ENCODE measurements around the gene NFE2L3. TPM values are rescaled to one million over a fixed set of nuclear protein-coding genes. Genes with fewer than 3 reads are reported as not detected.
"Not testable (repeated sequence)": the region's sequence is repeated elsewhere in the genome, so short reads cannot be mapped to it uniquely, and the experiment has no call there.

The NFE2L3 gene
- total RNA-seq, 2 donors from 2014 or later, result 3.9 to 4.3 TPM

- H3K4me1 Mint-ChIP-seq, result peaks cover 1% of the 10 kb centered on the region
- H3K9me3 ChIP-seq (ENCODE audit: control insufficient read depth, low read length, poor library complexity, severe bottlenecking), result no peaks in the 10 kb centered on the region
- ATAC-seq (no peak), DNase-seq (no peak)
- peaks cover 3% of the 10 kb centered on the region for H3K36me3 Mint-ChIP-seq (ENCODE audit: low read depth)
- no peak overlapping the region for H3K27ac Mint-ChIP-seq
- peaks cover 18% of the 10 kb centered on the region for H3K27me3 Mint-ChIP-seq
- H3K4me3 Mint-ChIP-seq, result no peak overlapping the region
Measured at GRCh38 chr7:26135551-26135950, 16.4 kb upstream of the NFE2L3 start.

DNA sequence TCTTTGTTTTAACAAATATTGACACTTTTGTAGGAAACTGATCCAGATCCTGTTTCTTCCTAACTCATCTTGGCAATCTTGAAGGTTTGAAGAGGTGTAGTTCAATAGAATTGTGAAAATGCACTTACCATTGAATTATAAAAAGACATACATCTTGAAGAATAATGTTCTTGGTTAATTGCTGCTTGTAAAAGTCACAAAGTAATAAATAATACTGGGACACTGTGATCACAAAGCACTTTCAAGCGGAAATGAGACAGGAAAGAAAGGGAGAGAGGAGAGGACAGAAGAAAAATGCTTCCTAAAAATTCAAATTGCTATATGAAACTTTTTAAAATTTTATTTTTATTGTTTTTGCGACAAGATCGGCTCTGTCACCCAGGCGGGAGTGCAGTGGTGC is 15.2 kb upstream of the NFE2L3 start:
- H3K9me3 ChIP-seq (ENCODE audit: control insufficient read depth, low read length, poor library complexity, severe bottlenecking), result no peaks in the 10 kb centered on the region
- H3K27me3 Mint-ChIP-seq, result peaks cover 13% of the 10 kb centered on the region
- DNase-seq (no peak), ATAC-seq (no peak)
- H3K27ac Mint-ChIP-seq, result no peak overlapping the region
- no peak overlapping the region for H3K4me3 Mint-ChIP-seq
- no peaks in the 10 kb centered on the region for H3K4me1 Mint-ChIP-seq
- H3K36me3 Mint-ChIP-seq (ENCODE audit: low read depth), result peaks cover under 1% of the 10 kb centered on the region

DNA sequence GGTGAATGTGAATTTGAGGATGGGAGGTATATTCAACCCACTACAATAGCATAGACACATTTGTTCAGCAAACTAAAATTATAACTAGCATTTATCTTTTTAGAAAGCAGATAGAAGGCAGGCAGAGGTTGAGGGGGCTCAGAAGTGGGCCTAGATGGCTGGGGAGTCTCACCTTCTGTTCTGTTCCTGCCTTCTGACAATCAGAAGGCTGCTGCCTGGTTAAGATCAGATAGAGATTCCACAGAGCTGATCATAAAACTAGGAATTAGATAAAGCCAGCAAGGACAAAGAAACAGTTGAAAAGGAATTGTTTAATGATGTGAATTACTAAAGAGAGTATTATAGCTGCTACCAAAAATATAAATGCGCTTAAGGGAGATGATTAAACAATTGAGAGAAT is 11.6 kb upstream of the NFE2L3 start:
- H3K9me3 ChIP-seq (ENCODE audit: control insufficient read depth, low read length, poor library complexity, severe bottlenecking), result no peaks in the 10 kb centered on the region
- Mint-ChIP-seq H3K4me1 (peaks cover 2% of the 10 kb centered on the region), H3K4me3 (no peak overlapping the region), H3K27me3 (peaks cover 22% of the 10 kb centered on the region), H3K36me3 (ENCODE audit: low read depth) (no peaks in the 10 kb centered on the region), H3K27ac (no peak overlapping the region)
- no peak for ATAC-seq
- DNase-seq, result no peak

DNA sequence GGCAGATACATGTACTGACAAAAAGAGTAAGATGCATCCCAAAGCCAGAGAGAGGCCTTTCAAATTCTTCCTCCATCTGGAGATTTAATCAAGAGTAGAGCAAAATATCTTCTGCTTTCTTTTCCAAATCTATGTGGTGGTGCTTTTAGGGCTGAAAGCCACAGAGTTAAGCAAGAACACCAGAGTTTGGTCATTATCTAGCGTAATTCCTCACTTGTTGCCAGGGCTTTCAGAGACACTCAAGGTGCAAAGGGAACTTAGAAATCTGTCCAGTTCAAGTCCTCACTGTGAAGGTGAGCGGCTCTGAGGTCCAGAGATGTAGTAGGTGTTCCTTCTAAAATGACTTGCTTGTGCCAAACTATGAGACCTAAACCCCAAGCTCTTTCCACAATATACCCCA is 10.9 kb upstream of the NFE2L3 start:
- ATAC-seq, result no peak
- no peak overlapping the region for H3K27ac Mint-ChIP-seq
- H3K4me1 Mint-ChIP-seq, result peaks cover 2% of the 10 kb centered on the region
- H3K9me3 ChIP-seq (ENCODE audit: control insufficient read depth, low read length, poor library complexity, severe bottlenecking), result no peaks in the 10 kb centered on the region
- H3K4me3 Mint-ChIP-seq, result no peak overlapping the region
- no peaks in the 10 kb centered on the region for H3K36me3 Mint-ChIP-seq (ENCODE audit: low read depth)
- no peak for DNase-seq
- H3K27me3 Mint-ChIP-seq, result peaks cover 22% of the 10 kb centered on the region

DNA sequence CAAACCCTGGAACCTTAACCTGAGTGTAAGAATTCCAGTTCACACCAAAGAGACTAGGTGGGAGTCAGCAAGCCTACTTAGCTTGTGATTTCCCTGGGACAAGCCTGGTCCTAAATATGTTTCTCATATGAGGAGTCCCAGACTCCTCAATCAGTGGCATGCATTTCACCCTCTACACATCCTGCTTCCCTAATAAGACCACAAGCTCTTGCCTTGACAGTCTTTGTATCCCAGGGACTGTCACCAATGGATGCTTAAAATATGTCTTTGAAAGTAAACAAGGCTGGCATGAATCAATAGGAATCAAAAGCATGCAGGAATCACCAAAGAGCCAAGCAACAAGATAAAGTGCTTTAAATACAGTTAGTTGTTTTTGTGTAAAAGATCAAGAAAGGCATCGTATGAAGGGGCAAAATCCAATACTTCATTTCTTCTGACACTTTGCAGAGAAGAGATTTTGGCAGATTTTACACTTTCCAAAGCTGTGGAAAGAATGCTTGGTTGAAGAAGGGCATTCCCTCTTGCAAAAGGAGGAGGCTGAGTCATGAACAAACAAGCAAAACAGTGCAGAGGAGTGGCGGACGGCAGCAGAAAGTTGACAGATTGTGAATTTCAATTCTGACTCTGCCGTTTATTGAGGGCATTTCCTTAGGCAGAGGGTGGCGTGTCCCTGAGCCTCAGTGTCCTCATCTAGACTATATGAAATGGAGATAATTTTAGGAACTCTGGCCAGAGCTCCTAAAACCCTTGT is 8.5 kb upstream of the NFE2L3 start:
- no peaks in the 10 kb centered on the region for H3K9me3 ChIP-seq (ENCODE audit: control insufficient read depth, low read length, poor library complexity, severe bottlenecking)
- Mint-ChIP-seq H3K4me1 (peaks cover 2% of the 10 kb centered on the region), H3K4me3 (no peak overlapping the region), H3K36me3 (ENCODE audit: low read depth) (no peaks in the 10 kb centered on the region), H3K27ac (no peak overlapping the region), H3K27me3 (peaks cover 22% of the 10 kb centered on the region)
- no peak for ATAC-seq
- DNase-seq, result no peak

DNA sequence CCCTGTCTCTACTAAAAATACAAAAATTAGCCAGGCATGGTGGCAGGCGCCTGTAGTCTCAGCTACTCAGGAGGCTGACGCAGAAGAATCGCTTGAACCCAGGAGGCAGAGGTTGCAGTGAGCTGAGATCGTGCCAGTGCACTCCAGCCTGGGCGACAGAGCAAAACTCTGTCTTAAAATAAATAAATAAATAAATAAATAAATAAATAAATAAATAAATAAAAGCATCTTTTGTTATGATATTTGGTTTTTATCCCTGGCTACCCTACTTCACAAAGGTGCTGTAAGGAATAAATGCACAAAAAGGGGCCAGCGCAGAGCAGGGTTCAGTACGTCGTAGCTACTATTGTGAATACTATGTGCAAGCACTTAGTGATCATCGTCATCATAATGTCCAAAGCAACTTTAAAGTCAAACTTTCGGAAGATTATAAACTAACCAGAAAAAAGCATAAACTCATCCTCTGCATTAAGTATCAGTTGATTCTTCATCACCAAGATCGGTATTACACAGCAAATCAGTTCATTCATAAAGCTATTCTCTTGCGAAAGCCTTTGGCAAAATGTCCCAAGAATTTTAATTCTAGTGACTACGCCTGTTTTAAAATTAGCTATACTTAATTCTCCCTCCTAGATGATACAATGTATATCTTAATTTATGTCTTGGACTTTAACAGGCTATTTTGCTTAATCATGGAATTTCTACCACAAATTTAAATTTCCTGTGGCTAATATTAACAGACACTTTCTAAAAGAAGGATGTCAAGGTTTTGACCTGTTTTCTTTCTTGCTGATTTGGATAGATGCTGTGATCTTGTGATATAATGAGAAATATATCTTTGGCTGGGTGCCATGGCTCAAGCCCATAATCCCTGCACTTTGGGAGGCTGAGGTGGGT is 7.6 kb upstream of the NFE2L3 start:
- Mint-ChIP-seq H3K4me1 (peaks cover 2% of the 10 kb centered on the region), H3K4me3 (no peak overlapping the region), H3K36me3 (ENCODE audit: low read depth) (no peaks in the 10 kb centered on the region), H3K27me3 (peaks cover 22% of the 10 kb centered on the region), H3K27ac (peak overlapping the region; percentile 14)
- no peaks in the 10 kb centered on the region for H3K9me3 ChIP-seq (ENCODE audit: control insufficient read depth, low read length, poor library complexity, severe bottlenecking)
- DNase-seq, result no peak
- ATAC-seq, result no peak

DNA sequence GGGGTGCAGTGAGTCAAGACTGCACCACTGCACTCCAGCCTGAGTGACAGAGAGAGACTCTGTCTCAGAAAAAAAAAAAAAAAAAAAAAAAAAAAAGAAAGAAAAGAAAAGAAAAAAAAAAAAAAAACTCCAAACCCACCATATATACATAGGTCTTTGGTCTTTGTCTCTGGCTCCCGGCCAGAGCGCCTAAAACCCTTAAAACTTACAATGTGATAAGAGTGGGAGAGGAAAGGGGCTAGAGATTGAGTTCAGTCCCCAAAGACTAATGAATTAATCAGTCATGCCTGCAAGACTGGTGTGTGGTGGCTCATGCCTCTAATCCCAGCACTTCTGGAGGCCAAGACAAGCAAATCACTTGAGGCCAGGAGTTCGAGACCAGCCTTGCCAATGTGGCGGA is 6.8 kb upstream of the NFE2L3 start:
- peaks cover 22% of the 10 kb centered on the region for H3K27me3 Mint-ChIP-seq
- peaks cover 2% of the 10 kb centered on the region for H3K4me1 Mint-ChIP-seq
- no peak overlapping the region for H3K4me3 Mint-ChIP-seq
- ATAC-seq (no peak), DNase-seq (no peak)
- H3K9me3 ChIP-seq (ENCODE audit: control insufficient read depth, low read length, poor library complexity, severe bottlenecking), result no peaks in the 10 kb centered on the region
- no peaks in the 10 kb centered on the region for H3K36me3 Mint-ChIP-seq (ENCODE audit: low read depth)
- H3K27ac Mint-ChIP-seq, result peak overlapping the region; percentile 14

DNA sequence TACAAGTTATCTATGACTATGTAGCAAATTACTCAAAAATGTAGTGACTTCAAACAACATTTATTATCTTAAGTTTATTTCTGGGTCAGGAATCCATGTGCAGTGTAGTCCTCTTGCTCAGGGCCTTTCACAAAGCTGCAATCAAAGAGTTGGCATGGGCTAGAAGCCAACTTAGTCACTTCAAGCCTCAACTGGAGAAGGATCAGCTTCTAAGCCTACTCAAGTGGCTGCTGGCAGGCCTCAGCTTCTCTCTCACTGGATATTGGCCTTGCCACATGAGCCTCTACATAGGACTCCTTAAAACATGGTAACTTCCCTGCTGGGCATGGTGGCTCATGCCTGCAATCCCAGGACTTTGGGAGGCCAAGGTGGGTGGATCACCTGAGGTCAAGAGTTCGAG is 5.0 kb upstream of the NFE2L3 start:
- Mint-ChIP-seq H3K4me3 (no peak overlapping the region), H3K27ac (no peak overlapping the region), H3K4me1 (peaks cover 14% of the 10 kb centered on the region), H3K27me3 (peaks cover 22% of the 10 kb centered on the region), H3K36me3 (ENCODE audit: low read depth) (no peaks in the 10 kb centered on the region)
- H3K9me3 ChIP-seq (ENCODE audit: control insufficient read depth, low read length, poor library complexity, severe bottlenecking), result no peaks in the 10 kb centered on the region
- ATAC-seq, result no peak
- no peak for DNase-seq

DNA sequence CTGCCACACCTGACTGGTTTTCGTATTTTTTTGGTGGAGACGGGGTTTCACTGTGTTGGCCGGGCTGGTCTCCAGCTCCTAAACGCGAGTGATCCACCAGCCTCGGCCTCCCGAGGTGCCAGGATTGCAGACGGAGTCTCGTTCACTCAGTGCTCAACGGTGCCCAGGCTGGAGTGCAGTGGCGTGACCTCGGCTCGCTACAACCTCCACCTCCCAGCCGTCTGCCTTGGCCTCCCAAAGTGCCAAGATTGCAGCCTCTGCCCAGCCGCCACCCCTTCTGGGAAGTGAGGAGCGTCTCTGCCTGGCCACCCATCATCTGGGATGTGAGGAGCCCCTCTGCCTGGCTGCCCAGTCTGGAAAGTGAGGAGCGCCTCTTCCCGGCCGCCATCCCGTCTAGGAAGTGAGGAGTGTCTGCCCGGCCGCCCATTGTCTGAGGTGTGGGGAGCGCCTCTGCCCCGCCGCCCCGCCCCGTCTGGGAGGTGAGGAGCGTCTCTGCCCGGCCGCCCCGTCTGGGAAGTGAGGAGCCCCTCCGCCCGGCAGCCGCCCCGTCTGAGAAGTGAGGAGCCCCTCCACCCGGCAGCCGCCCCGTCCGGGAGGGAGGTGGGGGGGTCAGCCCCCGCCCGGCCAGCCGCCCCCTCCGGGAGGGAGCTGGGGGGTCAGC is 4.2 kb upstream of the NFE2L3 start:
- not testable (repeated sequence) for ATAC-seq; H3K9me3 ChIP-seq (ENCODE audit: control insufficient read depth, low read length, poor library complexity, severe bottlenecking); H3K27ac Mint-ChIP-seq; H3K4me3 Mint-ChIP-seq; H3K36me3 Mint-ChIP-seq (ENCODE audit: low read depth); DNase-seq
- H3K27me3 Mint-ChIP-seq, result peaks cover 19% of the 10 kb centered on the region
- H3K4me1 Mint-ChIP-seq, result peaks cover 14% of the 10 kb centered on the region

- Mint-ChIP-seq H3K27me3 (peaks cover 14% of the 10 kb centered on the region), H3K4me1 (peaks cover 17% of the 10 kb centered on the region)
- H3K36me3 Mint-ChIP-seq (ENCODE audit: low read depth); H3K9me3 ChIP-seq (ENCODE audit: control insufficient read depth, low read length, poor library complexity, severe bottlenecking); DNase-seq; H3K27ac Mint-ChIP-seq; H3K4me3 Mint-ChIP-seq; ATAC-seq: not testable (repeated sequence)
Measured at GRCh38 chr7:26148307-26148700, 3.7 kb upstream of the NFE2L3 start.

- DNase-seq, result no peak
- H3K36me3 Mint-ChIP-seq (ENCODE audit: low read depth), result peaks cover 2% of the 10 kb centered on the region
- no peak overlapping the region for H3K27ac Mint-ChIP-seq
- no peak overlapping the region for H3K4me3 Mint-ChIP-seq
- no peaks in the 10 kb centered on the region for H3K9me3 ChIP-seq (ENCODE audit: control insufficient read depth, low read length, poor library complexity, severe bottlenecking)
- peaks cover 27% of the 10 kb centered on the region for H3K4me1 Mint-ChIP-seq
- no peak for ATAC-seq
- H3K27me3 Mint-ChIP-seq, result peaks cover 6% of the 10 kb centered on the region
Measured at GRCh38 chr7:26149391-26149977, 2.5 kb upstream of the NFE2L3 start.

DNA sequence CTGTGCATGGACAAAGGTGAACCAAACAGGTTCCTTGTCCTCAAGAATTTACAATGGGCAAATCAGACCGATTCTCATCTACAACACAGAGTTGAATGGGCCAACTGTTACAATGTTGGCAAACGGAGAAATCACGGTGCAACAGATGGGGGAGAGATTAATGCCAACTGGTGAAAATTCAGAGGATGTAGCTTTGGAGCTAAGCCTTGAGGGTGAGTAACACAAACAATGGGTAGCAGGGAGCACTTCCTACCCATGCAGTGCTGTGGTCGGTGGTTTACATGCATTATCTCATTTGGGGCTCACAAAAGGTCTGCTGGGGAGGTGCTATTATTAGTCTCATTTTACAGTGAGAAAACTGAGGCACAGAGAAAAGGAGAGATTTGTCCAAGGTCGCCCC is 902 bp upstream of the NFE2L3 start:
- Mint-ChIP-seq H3K4me1 (peaks cover 38% of the 10 kb centered on the region), H3K27ac (peak overlapping the region; percentile 59), H3K27me3 (no peaks in the 10 kb centered on the region), H3K36me3 (ENCODE audit: low read depth) (peaks cover 2% of the 10 kb centered on the region), H3K4me3 (peak overlapping the region; percentile 87)
- no peaks in the 10 kb centered on the region for H3K9me3 ChIP-seq (ENCODE audit: control insufficient read depth, low read length, poor library complexity, severe bottlenecking)
- DNase-seq (no peak), ATAC-seq (no peak)

DNA sequence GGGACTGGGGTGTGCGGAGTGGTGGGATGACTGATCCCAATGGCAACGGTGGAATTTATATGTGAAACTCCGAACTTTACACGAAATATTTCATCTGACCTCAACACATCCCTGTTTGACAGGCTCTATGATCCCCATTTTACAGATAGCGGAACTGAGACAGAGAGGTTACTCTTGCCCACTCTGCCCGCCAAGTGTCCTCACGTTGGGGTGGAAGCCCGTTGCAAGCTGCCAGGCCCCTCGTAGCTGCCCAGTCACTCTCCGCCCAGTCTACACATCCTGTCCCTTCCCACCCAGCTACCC is 397 bp upstream of the NFE2L3 start:
- Mint-ChIP-seq H3K36me3 (ENCODE audit: low read depth) (peaks cover 2% of the 10 kb centered on the region), H3K27ac (peak overlapping the region; percentile 59), H3K4me1 (peaks cover 42% of the 10 kb centered on the region), H3K4me3 (peak overlapping the region; percentile 87), H3K27me3 (no peaks in the 10 kb centered on the region)
- ATAC-seq (no peak), DNase-seq (no peak)
- no peaks in the 10 kb centered on the region for H3K9me3 ChIP-seq (ENCODE audit: control insufficient read depth, low read length, poor library complexity, severe bottlenecking)
